ENCODE data around the gene CTNNA3.

DNA sequence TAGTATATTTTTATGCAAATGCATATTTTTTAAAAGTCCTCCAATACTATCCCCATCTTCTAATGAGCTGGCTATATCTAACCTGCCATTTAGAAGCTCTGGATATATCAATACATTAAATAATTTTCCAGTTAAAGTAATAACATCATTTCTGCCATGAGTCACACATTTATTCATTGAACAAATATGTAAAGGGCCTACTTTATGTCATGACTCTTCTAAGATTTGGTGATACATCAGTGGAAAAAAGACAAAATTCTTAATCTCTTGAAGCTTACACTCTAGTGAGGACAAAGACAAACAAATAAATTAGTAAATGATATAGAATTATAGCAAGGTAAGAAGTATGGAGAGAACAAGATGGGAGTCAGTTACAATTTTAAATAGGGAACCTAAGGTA is 1487.0 kb downstream of the CTNNA3 start:
- TF ChIP-seq POLR2A (IDR thresholded peaks at IDR 0.05) = no peak
- TF ChIP-seq, protein P1, sequence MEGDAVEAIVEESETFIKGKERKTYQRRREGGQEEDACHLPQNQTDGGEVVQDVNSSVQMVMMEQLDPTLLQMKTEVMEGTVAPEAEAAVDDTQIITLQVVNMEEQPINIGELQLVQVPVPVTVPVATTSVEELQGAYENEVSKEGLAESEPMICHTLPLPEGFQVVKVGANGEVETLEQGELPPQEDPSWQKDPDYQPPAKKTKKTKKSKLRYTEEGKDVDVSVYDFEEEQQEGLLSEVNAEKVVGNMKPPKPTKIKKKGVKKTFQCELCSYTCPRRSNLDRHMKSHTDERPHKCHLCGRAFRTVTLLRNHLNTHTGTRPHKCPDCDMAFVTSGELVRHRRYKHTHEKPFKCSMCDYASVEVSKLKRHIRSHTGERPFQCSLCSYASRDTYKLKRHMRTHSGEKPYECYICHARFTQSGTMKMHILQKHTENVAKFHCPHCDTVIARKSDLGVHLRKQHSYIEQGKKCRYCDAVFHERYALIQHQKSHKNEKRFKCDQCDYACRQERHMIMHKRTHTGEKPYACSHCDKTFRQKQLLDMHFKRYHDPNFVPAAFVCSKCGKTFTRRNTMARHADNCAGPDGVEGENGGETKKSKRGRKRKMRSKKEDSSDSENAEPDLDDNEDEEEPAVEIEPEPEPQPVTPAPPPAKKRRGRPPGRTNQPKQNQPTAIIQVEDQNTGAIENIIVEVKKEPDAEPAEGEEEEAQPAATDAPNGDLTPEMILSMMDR (IDR thresholded peaks at IDR 0.05) = no peak
